ENCODE results near the gene PACSIN3. TPM values are rescaled to one million over a fixed set of nuclear protein-coding genes. Genes with fewer than 3 reads are reported as not detected.

The PACSIN3 gene
- total RNA-seq, 1 experiment from 2014 or later = 63.1 TPM

GRCh38 chr11:47177846-47178245 is 8.4 kb downstream of the PACSIN3 start:
- no peak overlapping the region; a peak in 1 of 4 replicates for H3K4me3 ChIP-seq (replicated peaks in 1 of 2; ENCODE audit: low read depth in 1 of 2, low read length in 2 of 2)
- BruUV-seq (replicated peaks) = no TSS peak
- ChIA-PET RAD21 (ENCODE audit: low non-redundant PET in 1 of 2, low total read pairs in 2 of 2, uncharacterized antibody in 2 of 2, unreplicated experiment in 2 of 2) (no interaction called here), POLR2A (no interaction called here), CTCF (interaction anchor here (2.0 to 2.7 kb wide), 2 partner anchors 82 to 177 kb away, joined by 10 to 11 read pairs; no protein-coding TSS in a partner anchor)
- TF ChIP-seq POLR2AphosphoS5 (IDR thresholded peaks at IDR 0.05; ENCODE audit: low read depth, low read length) (no peak), SIN3A (IDR thresholded peaks at IDR 0.05; ENCODE audit: low read depth) (no peak), POLR2A (IDR thresholded peaks at IDR 0.05; ENCODE audit: borderline replicate concordance, extremely low read depth, insufficient read depth, insufficient read length) (no peak), ZFX (IDR thresholded peaks at IDR 0.05) (no peak), ZBTB33 (IDR thresholded peaks at IDR 0.05; ENCODE audit: extremely low read depth, insufficient replicate concordance, low read length) (no peak), EZH2 (IDR thresholded peaks at IDR 0.05) (no peak), ELF1 (IDR thresholded peaks at IDR 0.05; ENCODE audit: borderline replicate concordance, low read depth) (no peak), EGR1 (IDR thresholded peaks at IDR 0.05; ENCODE audit: low read depth) (no peak), CEBPB (IDR thresholded peaks at IDR 0.05; ENCODE audit: low read depth) (no peak), SP1 (IDR thresholded peaks at IDR 0.05; ENCODE audit: low read depth) (no peak), SRF (IDR thresholded peaks at IDR 0.05; ENCODE audit: low read depth) (no peak), FOSL1 (IDR thresholded peaks at IDR 0.05; ENCODE audit: low read depth) (no peak), ATF3 (IDR thresholded peaks at IDR 0.05) (no peak), ZNF274 (IDR thresholded peaks at IDR 0.05; ENCODE audit: low read depth, low read length) (no peak), JUND (IDR thresholded peaks at IDR 0.05) (no peak), YY1 (IDR thresholded peaks at IDR 0.05; ENCODE audit: extremely low read depth, insufficient replicate concordance, low read depth, low read length) (no peak), CBX3 (IDR thresholded peaks at IDR 0.05; ENCODE audit: low read depth) (no peak), EZH2phosphoT487 (IDR thresholded peaks at IDR 0.05; ENCODE audit: borderline replicate concordance) (no peak), TCF7L2 (IDR thresholded peaks at IDR 0.05; ENCODE audit: borderline replicate concordance, extremely low read depth, insufficient read depth, insufficient read length) (no peak), RAD21 (IDR thresholded peaks at IDR 0.05; ENCODE audit: low read depth) (no peak)
- no peak overlapping the region for H2AFZ ChIP-seq (ENCODE audit: low read depth, low read length, poor library complexity, severe bottlenecking)
- no peaks in the 10 kb centered on the region for H3K9me2 ChIP-seq (ENCODE audit: insufficient read depth)
- intact Hi-C loops (cut with micrococcal nuclease) = loop anchor here (1.0 to 5.0 kb wide), 4 partner anchors 39 to 177 kb away; partner anchors contain the start of gene ACP2
- peaks cover 3 to 20% of the 10 kb centered on the region in 2 experiments; a peak in 1 of 4 replicates for H3K36me3 ChIP-seq (ENCODE audit: control insufficient read depth in 1 of 2, insufficient read depth in 2 of 2, low read length in 2 of 2)
- H3K4me1 ChIP-seq (ENCODE audit: control insufficient read depth in 1 of 2, insufficient read depth in 2 of 2, low read length in 2 of 2) = peaks cover 11 to 24% of the 10 kb centered on the region in 2 experiments; a peak in 3 of 4 replicates
- H3K27ac ChIP-seq (ENCODE audit: low read depth, low read length) = peak overlapping the region; percentile 89
- ATAC-seq (no peak), DNase-seq (ENCODE audit: low read depth, low spot score) (no peak)
- no peaks in the 10 kb centered on the region for H3K27me3 ChIP-seq (ENCODE audit: insufficient read depth, low read length)
- peaks cover 42% of the 10 kb centered on the region for H3K79me2 ChIP-seq (ENCODE audit: insufficient read depth, low read length)
- no peaks in the 10 kb centered on the region for H3K9me3 ChIP-seq (ENCODE audit: control insufficient read depth in 1 of 2, insufficient read depth in 1 of 2, low read depth in 1 of 2, low read length in 2 of 2)
- peak overlapping the region; percentile 99; the same call in 1 of the 2 replicates for H3K9ac ChIP-seq (ENCODE audit: low read length)
- H3K4me2 ChIP-seq (ENCODE audit: low read length) = peak overlapping the region; percentile 86
- no peaks in the 10 kb centered on the region for H4K20me1 ChIP-seq (ENCODE audit: insufficient read depth)

All from HCT116 (cell line).